Mesothelial cell of epicardium (in vitro differentiated cells): ENCODE measurements around the gene TOB2. TPM values are rescaled to one million over a fixed set of nuclear protein-coding genes. Genes with fewer than 3 reads are reported as not detected.

Experiments used
- DNase-seq, 2 experiments: peaks; one replicate each; pipeline ENCODE4 v3.0.0; 2021; ENCODE audit warnings: low spot score in 2 of 2; ENCODE audit not compliant: unreplicated experiment in 2 of 2
- H3K27ac Mint-ChIP-seq: 2 replicates; pipeline ENCODE4 v1.8.0; 2021; ENCODE audit warnings: mixed read lengths
- H3K27me3 Mint-ChIP-seq: 2 replicates; pipeline ENCODE4 v1.8.0; 2021; ENCODE audit warnings: low read depth, mixed read lengths
- H3K36me3 Mint-ChIP-seq: 2 replicates; pipeline ENCODE4 v1.8.0; 2021; ENCODE audit warnings: mixed read lengths
- H3K4me1 Mint-ChIP-seq: 2 replicates; pipeline ENCODE4 v1.8.0; 2021; ENCODE audit warnings: mixed read lengths
- H3K4me3 Mint-ChIP-seq: 2 replicates; pipeline ENCODE4 v1.8.0; 2021; ENCODE audit warnings: mild to moderate bottlenecking, moderate library complexity, mixed read lengths
- H3K9me3 Mint-ChIP-seq: 2 replicates; pipeline ENCODE4 v1.8.0; 2021; ENCODE audit warnings: mixed read lengths
- CTCF ChIP-seq: fragments of 200-600 bp; sonication (generic); IDR thresholded peaks from one replicate; pipeline ENCODE4 v1.5.0; 2021; ENCODE audit warnings: antibody characterized with exemption; ENCODE audit not compliant: unreplicated experiment
- total RNA-seq: library from RNA; stranded (reverse); gene quantifications from 3 replicates; pipeline ENCODE4 v1.2.1, GENCODE V29; 2021

The TOB2 gene
- total RNA-seq, 1 donor from 2014 or later, result 42.1 TPM

GRCh38 chr22:41397143-41397811, 49.3 kb downstream of the TOB2 start:
- H3K4me1 Mint-ChIP-seq, result no peaks in the 10 kb centered on the region
- peaks cover 19% of the 10 kb centered on the region for H3K36me3 Mint-ChIP-seq

GRCh38 chr22:41395531-41396240, 50.9 kb downstream of the TOB2 start:
- Mint-ChIP-seq H3K4me3 (no peak overlapping the region), H3K4me1 (no peaks in the 10 kb centered on the region), H3K36me3 (peaks cover 23% of the 10 kb centered on the region), H3K27ac (no peak overlapping the region), H3K9me3 (no peaks in the 10 kb centered on the region), H3K27me3 (no peaks in the 10 kb centered on the region)
- no peak for DNase-seq
- TF ChIP-seq CTCF, result no peak

More at GRCh38 chr22:41397143-41397811, 49.3 kb downstream of the TOB2 start:
- H3K27ac Mint-ChIP-seq, result peak overlapping the region; percentile 39
- no peak overlapping the region for H3K4me3 Mint-ChIP-seq
- TF ChIP-seq CTCF, result no peak
- no peaks in the 10 kb centered on the region for H3K27me3 Mint-ChIP-seq
- H3K9me3 Mint-ChIP-seq, result no peaks in the 10 kb centered on the region
- no peak for DNase-seq

DNA sequence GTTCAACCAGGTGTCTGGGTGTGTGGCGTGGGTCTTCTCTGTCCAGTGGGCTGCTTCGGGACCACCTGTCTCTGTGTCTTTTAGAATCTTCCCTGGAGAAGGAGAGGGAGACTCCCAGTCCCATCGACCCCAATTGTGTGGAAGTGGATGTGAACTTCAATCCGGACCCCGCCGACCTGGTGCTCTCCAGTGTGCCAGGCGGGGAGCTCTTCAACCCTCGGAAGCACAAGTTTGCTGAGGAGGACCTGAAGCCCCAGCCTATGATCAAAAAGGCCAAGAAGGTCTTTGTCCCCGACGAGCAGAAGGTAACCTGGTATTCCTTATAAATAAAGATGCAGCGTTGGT, 52.6 kb downstream of the TOB2 start:
- Mint-ChIP-seq H3K27me3 (no peaks in the 10 kb centered on the region), H3K36me3 (peaks cover 28% of the 10 kb centered on the region), H3K27ac (peak overlapping the region; percentile 19), H3K4me1 (no peaks in the 10 kb centered on the region), H3K4me3 (no peak overlapping the region), H3K9me3 (no peaks in the 10 kb centered on the region)
- TF ChIP-seq CTCF, result no peak
- DNase-seq, result no peak

GRCh38 chr22:41387341-41387740, 59.3 kb downstream of the TOB2 start:
- no peaks in the 10 kb centered on the region for H3K9me3 Mint-ChIP-seq
- H3K36me3 Mint-ChIP-seq, result peaks cover 14% of the 10 kb centered on the region
- TF ChIP-seq CTCF, result no peak
- no peak for DNase-seq
- peaks cover 15% of the 10 kb centered on the region for H3K4me1 Mint-ChIP-seq
- no peak overlapping the region for H3K27ac Mint-ChIP-seq
- no peak overlapping the region for H3K4me3 Mint-ChIP-seq
- H3K27me3 Mint-ChIP-seq, result no peaks in the 10 kb centered on the region

DNA sequence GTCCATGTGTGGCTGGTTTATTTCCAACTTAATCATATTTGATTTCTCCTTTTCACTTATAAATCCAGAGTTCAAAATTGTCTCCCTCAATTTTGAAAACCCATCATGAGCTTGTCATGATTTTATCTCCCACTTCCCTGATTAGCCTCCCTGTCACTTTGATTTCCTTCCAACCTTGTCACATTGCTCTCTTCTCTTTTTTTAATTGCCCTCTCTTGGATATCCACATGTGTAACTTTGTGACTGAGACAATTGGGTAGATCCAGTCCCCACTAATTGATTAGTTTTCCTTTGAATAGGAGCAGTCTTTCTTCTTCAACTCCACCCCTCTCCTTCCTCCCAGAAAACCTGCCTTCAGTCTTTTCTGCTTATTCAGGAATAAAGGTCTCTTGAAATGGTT, 62.5 kb downstream of the TOB2 start:
- Mint-ChIP-seq H3K36me3 (peaks cover 5% of the 10 kb centered on the region), H3K4me1 (peaks cover 24% of the 10 kb centered on the region), H3K27me3 (no peaks in the 10 kb centered on the region), H3K4me3 (peak overlapping the region; percentile 41), H3K9me3 (no peaks in the 10 kb centered on the region), H3K27ac (no peak overlapping the region)
- no peak for TF ChIP-seq CTCF
- DNase-seq, result no peak

Other genes starting within 250 kb of the TOB2 start
- gene L3MBTL2, start 241.5 kb downstream of the TOB2 start, total RNA-seq, result 25.2 to 27.2 TPM (median 26.4 TPM) in 3 replicates
- gene CHADL, start 205.9 kb downstream of the TOB2 start, total RNA-seq, result 3.2 to 4.6 TPM (median 3.3 TPM) in 3 replicates
- gene RANGAP1, start 160.6 kb downstream of the TOB2 start, total RNA-seq, result 47.6 to 51.3 TPM (median 49.3 TPM) in 3 replicates
- 85.5 to 86.8 TPM (median 85.6 TPM) in 3 replicates for gene ZC3H7B, start 145.3 kb downstream of the TOB2 start, total RNA-seq
- 10.4 to 10.5 TPM (median 10.4 TPM) in 3 replicates for gene TEF, start 64.9 kb downstream of the TOB2 start, total RNA-seq
- gene PHF5A, start 21.9 kb upstream of the TOB2 start, total RNA-seq, result 38.0 to 47.8 TPM (median 44.2 TPM) in 3 replicates
- gene ACO2, start 22.3 kb upstream of the TOB2 start, total RNA-seq, result 66.9 to 69.9 TPM (median 69.4 TPM) in 3 replicates
- 41.0 to 47.4 TPM (median 46.6 TPM) in 3 replicates for gene POLR3H, start 97.7 kb upstream of the TOB2 start, total RNA-seq
- 15.6 to 18.3 TPM (median 17.7 TPM) in 3 replicates for gene CSDC2, start 114.2 kb upstream of the TOB2 start, total RNA-seq
- gene PMM1, start 143.0 kb upstream of the TOB2 start, total RNA-seq, result 24.4 to 26.2 TPM (median 25.8 TPM) in 3 replicates
- 35.4 to 37.5 TPM (median 36.7 TPM) in 3 replicates for gene DESI1, start 174.2 kb upstream of the TOB2 start, total RNA-seq
- gene XRCC6, start 174.5 kb upstream of the TOB2 start, total RNA-seq, result 216 to 221 TPM (median 221 TPM) in 3 replicates
- gene SNU13, start 242.1 kb upstream of the TOB2 start, total RNA-seq, result 110 to 116 TPM (median 115 TPM) in 3 replicates